NCI-H2196 (cell line): ENCODE measurements around the gene MYLK.
"Not testable (repeated sequence)": the region's sequence is repeated elsewhere in the genome, so short reads cannot be mapped to it uniquely, and the experiment has no call there.

Source experiments
- DNase-seq: peaks from one replicate; lab custom pipeline; 2025; ENCODE audit not compliant: unreplicated experiment; lab: John Stamatoyannopoulos, UW

Gene MYLK, protein sequence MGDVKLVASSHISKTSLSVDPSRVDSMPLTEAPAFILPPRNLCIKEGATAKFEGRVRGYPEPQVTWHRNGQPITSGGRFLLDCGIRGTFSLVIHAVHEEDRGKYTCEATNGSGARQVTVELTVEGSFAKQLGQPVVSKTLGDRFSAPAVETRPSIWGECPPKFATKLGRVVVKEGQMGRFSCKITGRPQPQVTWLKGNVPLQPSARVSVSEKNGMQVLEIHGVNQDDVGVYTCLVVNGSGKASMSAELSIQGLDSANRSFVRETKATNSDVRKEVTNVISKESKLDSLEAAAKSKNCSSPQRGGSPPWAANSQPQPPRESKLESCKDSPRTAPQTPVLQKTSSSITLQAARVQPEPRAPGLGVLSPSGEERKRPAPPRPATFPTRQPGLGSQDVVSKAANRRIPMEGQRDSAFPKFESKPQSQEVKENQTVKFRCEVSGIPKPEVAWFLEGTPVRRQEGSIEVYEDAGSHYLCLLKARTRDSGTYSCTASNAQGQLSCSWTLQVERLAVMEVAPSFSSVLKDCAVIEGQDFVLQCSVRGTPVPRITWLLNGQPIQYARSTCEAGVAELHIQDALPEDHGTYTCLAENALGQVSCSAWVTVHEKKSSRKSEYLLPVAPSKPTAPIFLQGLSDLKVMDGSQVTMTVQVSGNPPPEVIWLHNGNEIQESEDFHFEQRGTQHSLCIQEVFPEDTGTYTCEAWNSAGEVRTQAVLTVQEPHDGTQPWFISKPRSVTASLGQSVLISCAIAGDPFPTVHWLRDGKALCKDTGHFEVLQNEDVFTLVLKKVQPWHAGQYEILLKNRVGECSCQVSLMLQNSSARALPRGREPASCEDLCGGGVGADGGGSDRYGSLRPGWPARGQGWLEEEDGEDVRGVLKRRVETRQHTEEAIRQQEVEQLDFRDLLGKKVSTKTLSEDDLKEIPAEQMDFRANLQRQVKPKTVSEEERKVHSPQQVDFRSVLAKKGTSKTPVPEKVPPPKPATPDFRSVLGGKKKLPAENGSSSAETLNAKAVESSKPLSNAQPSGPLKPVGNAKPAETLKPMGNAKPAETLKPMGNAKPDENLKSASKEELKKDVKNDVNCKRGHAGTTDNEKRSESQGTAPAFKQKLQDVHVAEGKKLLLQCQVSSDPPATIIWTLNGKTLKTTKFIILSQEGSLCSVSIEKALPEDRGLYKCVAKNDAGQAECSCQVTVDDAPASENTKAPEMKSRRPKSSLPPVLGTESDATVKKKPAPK (N-terminal part only)

GRCh38 chr3:123884203-123884831, at the start of gene MYLK:
MYLK (minus strand) TSS chr3:123884332; CDS start chr3:123793841, 90,491 bp downstream.
- DNase-seq, result peak; percentile 91

- no peak for DNase-seq
Measured at GRCh38 chr3:123930445-123930844, 46.3 kb upstream of the MYLK start.

DNA sequence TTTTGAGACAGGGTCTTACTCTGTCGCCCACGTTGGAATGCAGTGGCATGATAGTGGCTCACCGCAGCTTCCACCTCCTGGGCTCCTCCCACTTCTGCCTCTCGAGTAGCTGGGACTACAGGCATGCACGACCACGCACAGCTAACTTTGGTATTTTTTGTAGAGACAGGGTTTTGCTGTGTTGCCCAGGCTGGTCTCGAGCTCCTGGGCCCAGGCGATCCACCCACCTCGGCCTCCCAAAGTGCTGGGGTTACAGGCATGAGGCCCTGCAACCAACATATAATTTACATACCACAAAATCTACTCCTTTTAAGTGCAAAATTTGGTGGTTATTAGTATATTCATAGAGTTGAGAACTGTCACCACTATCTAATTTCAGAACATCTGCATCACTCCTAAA, 45.2 kb upstream of the MYLK start:
- DNase-seq, result no peak

- DNase-seq, result no peak
Measured at GRCh38 chr3:123926396-123926795, 42.3 kb upstream of the MYLK start.

DNA sequence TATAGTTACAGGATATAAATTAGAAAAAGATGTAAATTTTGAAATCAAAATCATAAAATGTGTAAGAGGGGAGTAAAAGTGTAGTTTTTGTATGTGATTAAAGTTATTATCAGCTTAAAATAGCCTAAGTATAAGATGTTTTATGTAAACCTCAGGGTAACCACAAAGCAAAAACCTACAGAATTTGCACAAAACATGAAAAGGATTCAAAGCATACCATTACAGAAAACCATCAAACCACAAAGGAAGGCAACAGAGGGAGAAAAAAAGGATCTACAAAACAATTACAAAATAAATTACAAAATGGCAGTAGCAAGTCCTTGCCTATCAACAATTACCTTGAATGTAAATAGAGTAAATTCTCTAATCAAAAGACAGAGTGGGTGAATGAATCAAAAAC, 36.7 kb upstream of the MYLK start:
- no peak for DNase-seq

DNA sequence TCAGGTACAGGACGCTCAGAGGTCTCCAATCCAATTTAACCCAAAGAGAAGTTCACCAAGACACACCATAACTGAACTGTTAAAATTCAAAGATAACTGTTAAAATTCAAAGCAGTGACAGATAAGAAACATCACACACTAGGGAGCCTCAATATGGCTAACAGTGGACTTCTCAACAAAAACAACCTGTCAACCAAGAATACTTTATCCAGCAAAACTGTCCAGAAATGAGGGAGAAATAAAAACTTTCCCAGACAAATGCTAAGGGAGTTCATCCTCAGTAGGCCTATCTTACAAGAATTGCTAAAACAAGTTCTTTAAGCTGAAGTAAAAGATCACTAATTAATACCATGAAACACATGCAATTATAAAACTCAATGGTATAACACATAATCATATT, 36.3 kb upstream of the MYLK start:
- DNase-seq, result no peak

DNA sequence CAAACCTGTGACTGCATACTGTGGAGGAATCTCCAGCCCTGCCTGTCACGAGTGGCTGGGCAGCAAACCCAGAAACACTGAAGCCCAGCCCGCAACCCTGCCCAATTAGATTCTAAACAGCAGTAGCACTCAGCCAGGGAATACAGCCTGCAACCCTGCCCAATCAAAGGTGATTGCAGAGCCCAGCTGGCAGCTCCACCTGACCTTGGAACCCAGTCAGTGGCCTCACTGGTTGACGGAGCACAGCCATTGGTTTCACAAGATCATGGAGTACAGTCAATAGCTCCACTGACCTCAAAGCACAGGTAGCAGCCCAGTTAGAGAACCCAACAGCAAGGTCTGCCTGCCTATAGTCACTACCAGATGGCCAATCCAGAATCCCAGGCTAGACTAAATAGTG, 35.2 kb upstream of the MYLK start:
- no peak for DNase-seq

GRCh38 chr3:123914829-123915228, 30.7 kb upstream of the MYLK start:
- DNase-seq, result no peak

GRCh38 chr3:123909785-123910184, 25.7 kb upstream of the MYLK start:
- DNase-seq, result no peak

GRCh38 chr3:123907720-123908119, 23.6 kb upstream of the MYLK start:
- DNase-seq, result no peak

DNA sequence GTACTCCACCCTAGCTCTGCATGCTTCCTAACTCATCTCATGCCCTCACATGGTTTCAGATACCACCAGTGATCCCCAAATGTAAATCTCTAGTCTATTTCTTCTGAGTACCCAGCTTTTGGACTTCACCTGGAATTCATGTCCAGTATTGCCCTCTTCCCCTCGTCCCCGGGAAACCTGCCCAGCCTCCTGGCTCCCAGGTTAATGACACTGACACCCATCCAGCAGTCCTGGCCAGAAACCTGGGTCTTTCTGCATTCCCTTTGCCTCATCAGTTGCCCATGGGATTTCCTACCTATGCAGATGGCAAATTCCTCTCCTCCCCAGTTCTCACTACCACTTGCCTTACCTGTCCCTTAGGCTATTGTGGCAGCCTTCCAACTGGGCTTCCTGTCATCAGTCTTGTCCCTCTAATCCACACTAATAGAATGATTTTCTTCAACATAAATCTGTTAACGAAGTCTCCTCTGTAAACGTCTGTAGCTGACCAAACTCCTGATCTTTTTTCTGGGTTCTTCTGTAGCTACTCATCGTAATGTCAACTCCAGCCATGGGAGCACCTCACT, 15.3 kb upstream of the MYLK start:
- DNase-seq, result no peak

DNA sequence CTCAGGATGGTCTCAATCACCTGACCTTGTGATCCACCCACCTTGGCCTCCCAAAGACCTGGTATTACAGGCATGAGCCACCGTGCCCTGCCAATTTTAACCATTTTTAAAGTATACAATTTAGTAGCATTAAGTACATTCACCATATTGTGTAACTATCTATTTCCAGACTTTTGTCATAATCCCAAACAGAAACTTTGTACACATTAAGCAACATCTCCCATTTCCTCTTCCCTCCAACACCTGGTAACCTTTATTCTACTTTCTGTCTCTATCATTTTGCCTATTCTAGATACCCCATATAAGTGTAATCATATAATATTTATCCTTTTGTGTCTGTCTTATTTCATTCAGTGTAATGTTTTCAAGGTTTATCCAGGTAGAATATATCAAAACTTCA, 8.9 kb upstream of the MYLK start:
- DNase-seq, result no peak

- no peak for DNase-seq
Measured at GRCh38 chr3:123892195-123892594, 8.1 kb upstream of the MYLK start.

- DNase-seq, result not testable (repeated sequence)
Measured at GRCh38 chr3:123890991-123891390, 6.9 kb upstream of the MYLK start.

DNA sequence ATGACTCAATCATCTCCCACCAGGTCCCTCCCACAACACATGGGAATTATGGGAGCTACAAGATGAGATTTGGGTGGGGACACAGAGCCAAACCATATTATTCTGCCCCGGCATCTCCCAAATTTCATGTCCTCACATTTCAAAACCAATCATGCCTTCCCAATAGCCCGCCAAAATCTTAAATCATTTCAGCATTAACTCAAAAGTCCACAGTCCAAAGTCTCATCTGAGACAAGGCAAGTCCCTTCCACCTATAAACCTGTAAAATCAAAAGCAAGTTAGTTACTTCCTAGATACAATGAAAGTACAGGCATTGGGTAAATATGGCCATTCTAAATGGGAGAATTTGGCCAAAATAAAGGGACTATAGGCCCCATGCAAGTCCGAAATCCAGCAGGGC, 6.0 kb upstream of the MYLK start:
- not testable (repeated sequence) for DNase-seq

- no peak for DNase-seq
Measured at GRCh38 chr3:123884993-123885392, 861 bp upstream of the MYLK start.

DNA sequence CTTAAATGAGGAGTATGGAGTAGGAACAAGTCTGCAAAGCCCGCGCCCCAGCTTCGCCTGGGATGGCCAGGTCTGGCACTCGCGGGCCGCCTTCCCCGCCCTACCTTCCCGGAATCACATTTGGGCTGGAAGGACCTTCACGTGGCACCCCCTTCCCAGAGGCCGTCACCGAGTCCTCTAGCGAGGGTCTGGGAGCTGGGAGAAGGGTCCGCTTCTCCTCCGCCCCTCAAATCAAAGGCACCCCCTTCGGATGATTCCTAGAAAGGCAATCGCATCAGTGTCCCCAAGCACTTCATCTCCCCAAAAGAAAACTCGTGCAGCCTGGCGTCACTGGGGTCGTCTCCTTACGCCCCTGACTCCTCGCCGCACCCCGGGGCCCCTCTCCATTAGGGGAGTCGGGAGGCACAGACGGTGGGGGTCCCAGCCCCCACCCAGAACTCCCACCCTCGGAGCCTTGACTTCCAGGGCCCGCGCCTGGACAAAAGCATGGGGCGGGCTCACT, 380 bp downstream of the MYLK start:
- no peak for DNase-seq

DNA sequence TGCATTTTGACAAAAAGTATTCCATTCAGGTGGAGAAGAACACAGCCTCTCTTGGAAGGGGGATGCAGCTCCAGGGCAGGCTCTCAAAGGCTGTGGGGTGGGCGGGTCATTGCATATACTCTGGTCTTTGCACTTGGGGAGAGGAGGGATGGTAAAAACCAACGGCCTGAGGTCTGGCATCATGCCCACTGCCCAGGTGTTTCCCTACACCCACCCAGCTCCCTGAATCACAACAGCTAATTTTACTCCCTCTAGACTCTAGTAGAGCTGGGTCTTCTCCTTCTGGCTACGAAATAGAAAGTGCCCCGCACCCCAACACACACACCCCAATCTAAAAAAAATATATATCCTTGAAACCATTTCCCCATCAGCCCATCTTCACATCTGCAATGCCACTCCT, 1.0 kb downstream of the MYLK start:
- no peak for DNase-seq

DNA sequence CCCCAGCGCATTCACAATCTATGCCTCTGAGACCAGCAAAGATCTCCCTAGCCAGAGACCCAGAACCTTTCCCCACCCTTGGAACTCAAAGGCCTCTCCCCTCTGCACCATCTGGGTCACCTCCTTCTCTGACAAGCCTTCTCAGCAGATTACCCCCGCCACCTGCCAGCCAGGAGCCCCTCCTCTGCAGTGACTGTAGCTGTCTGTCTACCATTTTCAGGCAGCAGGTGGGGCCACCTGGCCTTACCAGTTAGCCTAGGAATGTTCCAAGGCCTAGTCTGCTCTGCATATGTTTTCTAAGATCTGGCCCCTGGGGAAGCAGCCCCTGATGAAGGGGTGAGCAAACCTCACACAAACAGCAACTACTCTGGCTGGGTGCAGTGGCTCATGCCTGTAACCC, 2.4 kb downstream of the MYLK start:
- no peak for DNase-seq

DNA sequence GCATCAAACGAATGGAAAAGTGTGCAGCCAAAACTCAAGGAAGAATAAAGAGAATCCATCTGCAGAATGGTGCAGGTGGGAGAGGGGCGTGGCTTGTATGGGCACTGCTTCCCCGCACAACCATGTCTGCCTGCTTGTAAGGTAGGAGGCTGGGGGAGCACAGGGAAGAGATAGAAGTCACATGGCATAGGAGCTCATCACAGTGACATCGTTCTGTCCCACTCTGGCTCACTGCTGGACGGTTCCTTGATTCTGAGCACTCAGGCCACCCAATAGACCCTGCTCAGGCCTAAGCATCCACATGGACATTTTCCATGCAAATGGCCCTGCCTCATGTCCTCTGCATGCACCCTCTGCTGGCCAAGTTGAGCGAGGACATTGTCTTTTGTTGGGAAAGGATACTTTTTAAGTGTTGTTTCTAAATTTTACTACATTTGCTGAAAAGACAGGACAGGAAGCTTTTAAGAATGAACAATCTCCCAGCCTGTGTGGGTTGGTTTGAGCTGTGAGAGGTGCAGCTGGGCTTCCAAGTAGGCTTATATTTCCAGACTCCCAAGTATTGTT, 3.1 kb downstream of the MYLK start:
- DNase-seq, result peak; percentile 25
